ENCODE data around the gene SYT13.

SYT13 gene

DNA sequence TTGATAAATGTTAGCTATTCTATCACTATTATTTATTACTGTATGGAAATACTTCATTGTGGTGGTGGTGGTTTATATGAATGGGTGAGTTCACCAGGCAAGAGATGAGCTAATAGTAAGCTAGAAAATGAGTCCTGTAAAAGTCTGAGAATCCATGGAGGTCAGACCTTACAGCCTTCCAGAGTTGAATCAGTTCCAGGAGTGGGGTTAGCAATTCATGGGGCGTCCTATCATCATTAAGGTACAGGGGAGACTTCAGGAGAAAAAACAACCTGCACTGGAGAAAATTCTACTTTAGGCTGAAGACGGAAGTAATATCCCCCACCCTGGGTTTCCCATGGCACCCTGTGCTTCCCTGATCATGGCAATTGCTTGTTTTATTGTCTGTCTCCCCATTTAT is 6.5 kb downstream of the SYT13 start:
- Histone ChIP-seq H3K4me3 (ENCODE audit: low read depth, low read length) (no peak overlapping the region), H3K27ac (no peak overlapping the region), H3K27me3 (replicated peaks) (peaks cover 6% of the 10 kb centered on the region), H3K36me3 (replicated peaks) (no peaks in the 10 kb centered on the region)
- in situ Hi-C loops (cut with HindIII; ENCODE audit: low pct_ligation_motif_present, low sequenced_read_pairs), result no loop called here
- TF ChIP-seq, protein P1, sequence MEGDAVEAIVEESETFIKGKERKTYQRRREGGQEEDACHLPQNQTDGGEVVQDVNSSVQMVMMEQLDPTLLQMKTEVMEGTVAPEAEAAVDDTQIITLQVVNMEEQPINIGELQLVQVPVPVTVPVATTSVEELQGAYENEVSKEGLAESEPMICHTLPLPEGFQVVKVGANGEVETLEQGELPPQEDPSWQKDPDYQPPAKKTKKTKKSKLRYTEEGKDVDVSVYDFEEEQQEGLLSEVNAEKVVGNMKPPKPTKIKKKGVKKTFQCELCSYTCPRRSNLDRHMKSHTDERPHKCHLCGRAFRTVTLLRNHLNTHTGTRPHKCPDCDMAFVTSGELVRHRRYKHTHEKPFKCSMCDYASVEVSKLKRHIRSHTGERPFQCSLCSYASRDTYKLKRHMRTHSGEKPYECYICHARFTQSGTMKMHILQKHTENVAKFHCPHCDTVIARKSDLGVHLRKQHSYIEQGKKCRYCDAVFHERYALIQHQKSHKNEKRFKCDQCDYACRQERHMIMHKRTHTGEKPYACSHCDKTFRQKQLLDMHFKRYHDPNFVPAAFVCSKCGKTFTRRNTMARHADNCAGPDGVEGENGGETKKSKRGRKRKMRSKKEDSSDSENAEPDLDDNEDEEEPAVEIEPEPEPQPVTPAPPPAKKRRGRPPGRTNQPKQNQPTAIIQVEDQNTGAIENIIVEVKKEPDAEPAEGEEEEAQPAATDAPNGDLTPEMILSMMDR (IDR thresholded peaks at IDR 0.05; ENCODE audit: low read depth, low read length, missing control alignments), result no peak
- DNase-seq, result no peak

DNA sequence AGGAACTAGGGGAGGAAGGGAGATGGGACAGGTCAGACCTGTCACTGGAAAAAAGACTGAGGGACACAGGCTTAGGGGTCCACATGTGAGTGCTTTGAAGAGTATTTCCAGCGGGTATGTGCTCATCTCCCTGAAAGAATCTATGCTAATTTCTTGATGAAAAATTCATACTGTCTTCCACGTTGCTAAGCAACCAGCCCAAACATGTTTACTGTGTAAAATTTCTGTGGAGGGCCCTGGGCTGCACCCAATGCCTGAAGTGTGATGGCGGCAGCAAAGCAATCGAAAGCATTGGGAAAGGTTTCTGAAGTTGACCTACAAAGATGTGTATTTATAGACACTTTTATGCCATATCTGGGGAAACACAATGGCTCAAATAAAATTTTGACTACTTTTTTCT is 7.4 kb downstream of the SYT13 start:
- Histone ChIP-seq H3K27ac (no peak overlapping the region), H3K4me3 (ENCODE audit: low read depth, low read length) (no peak overlapping the region), H3K27me3 (replicated peaks) (peaks cover 1% of the 10 kb centered on the region), H3K36me3 (replicated peaks) (no peaks in the 10 kb centered on the region)
- peak; percentile 6 for DNase-seq
- TF ChIP-seq, protein P1 (IDR thresholded peaks at IDR 0.05; ENCODE audit: low read depth, low read length, missing control alignments), result no peak
- in situ Hi-C loops (cut with HindIII; ENCODE audit: low pct_ligation_motif_present, low sequenced_read_pairs), result no loop called here

DNA sequence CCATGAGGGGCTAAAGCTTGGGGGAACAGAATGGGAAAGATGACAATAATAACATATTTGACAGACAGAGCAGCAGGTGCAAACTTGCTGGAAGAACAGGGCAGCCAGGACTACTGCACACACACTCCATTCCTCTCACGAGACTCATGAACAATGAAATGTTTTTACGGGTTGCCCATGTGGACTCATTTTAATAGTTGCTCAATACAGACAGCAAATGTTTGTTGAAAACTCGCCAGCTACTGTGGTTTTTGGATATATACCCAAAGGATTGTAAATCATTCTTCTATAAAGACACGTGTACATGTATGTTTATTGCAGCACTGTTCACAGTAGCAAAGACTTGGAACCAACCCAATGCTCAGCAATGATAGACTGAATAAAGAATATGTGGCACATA is 10.3 kb downstream of the SYT13 start:
- H3K36me3 ChIP-seq (replicated peaks), result no peaks in the 10 kb centered on the region
- no peak overlapping the region for H3K4me3 ChIP-seq (ENCODE audit: low read depth, low read length)
- no peak overlapping the region for H3K27ac ChIP-seq
- peaks cover 1% of the 10 kb centered on the region for H3K27me3 ChIP-seq (replicated peaks)
- TF ChIP-seq, protein P1 (IDR thresholded peaks at IDR 0.05; ENCODE audit: low read depth, low read length, missing control alignments), result no peak
- no peak for DNase-seq
- in situ Hi-C loops (cut with HindIII; ENCODE audit: low pct_ligation_motif_present, low sequenced_read_pairs), result no loop called here

DNA sequence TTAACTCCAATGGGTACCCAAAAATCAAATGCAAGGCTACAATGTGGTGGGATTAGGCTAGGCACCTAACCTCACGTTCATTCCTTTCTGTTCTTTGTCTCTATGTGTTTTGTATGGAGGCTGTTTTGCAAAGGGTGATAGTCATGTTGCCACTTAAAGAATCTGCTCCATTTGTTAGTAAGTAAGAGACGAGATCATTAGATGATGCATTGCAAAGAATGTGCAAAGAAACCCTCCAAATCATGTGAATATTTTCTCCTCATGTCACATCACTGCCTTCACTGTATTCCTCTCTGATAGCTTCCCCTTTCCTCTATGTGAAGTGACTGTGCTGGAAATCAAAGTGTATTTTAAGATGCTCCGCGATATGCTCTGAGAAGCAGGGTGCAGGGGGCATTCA is 11.9 kb downstream of the SYT13 start:
- in situ Hi-C loops (cut with HindIII; ENCODE audit: low pct_ligation_motif_present, low sequenced_read_pairs), result no loop called here
- Histone ChIP-seq H3K36me3 (replicated peaks) (no peaks in the 10 kb centered on the region), H3K27ac (no peak overlapping the region), H3K4me3 (ENCODE audit: low read depth, low read length) (no peak overlapping the region), H3K27me3 (replicated peaks) (peaks cover 7% of the 10 kb centered on the region)
- no peak for DNase-seq
- TF ChIP-seq, protein P1 (IDR thresholded peaks at IDR 0.05; ENCODE audit: low read depth, low read length, missing control alignments), result no peak

DNA sequence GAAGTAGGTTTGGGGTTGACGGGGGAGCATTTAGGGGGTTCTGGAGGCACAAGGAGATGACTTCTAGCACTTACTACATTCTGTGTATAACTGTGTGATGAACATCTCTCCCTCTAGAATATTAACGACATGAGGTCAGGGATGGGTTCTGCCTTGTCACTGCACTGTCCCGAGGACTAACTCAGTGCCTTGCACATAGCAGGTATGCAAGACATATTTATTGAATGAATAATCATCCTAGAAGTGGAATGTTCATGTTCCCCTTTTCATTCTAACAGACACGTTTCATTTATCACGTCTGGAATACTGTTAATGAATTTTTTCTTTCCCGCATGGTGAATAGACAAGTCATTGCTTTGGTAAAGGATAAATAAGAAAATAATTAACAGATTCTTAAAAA is 12.6 kb downstream of the SYT13 start:
- peaks cover 7% of the 10 kb centered on the region for H3K27me3 ChIP-seq (replicated peaks)
- DNase-seq, result no peak
- no peaks in the 10 kb centered on the region for H3K36me3 ChIP-seq (replicated peaks)
- no peak overlapping the region for H3K27ac ChIP-seq
- no peak overlapping the region for H3K4me3 ChIP-seq (ENCODE audit: low read depth, low read length)
- TF ChIP-seq, protein P1 (IDR thresholded peaks at IDR 0.05; ENCODE audit: low read depth, low read length, missing control alignments), result no peak
- in situ Hi-C loops (cut with HindIII; ENCODE audit: low pct_ligation_motif_present, low sequenced_read_pairs), result no loop called here

DNA sequence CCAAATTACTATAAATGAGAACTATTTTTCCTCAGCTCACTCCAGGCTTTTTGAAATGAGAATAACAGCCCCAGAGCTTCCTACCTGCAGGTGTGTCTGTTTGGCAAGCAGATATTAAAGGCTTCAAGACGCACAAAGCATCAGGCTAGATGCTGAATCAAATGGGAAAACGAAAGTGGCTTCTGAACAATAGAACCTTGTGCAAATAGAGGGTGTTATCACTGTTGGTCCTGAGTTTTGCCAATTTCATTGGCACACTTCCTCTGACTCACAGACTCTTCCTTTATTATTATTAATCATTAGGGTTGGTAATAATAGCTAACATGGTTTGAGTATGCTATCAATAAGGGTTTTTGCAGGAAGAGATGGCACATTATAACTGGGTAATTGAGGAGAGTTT is 13.4 kb downstream of the SYT13 start:
- H3K4me3 ChIP-seq (ENCODE audit: low read depth, low read length), result no peak overlapping the region
- in situ Hi-C loops (cut with HindIII; ENCODE audit: low pct_ligation_motif_present, low sequenced_read_pairs), result no loop called here
- TF ChIP-seq, protein P1 (IDR thresholded peaks at IDR 0.05; ENCODE audit: low read depth, low read length, missing control alignments), result no peak
- no peak overlapping the region for H3K27ac ChIP-seq
- peaks cover 6% of the 10 kb centered on the region for H3K27me3 ChIP-seq (replicated peaks)
- no peak for DNase-seq
- H3K36me3 ChIP-seq (replicated peaks), result no peaks in the 10 kb centered on the region

Data from brain microvascular endothelial cell (primary cell).